GM23248 (cell line): Measurements from ENCODE around the gene SLBP. TPM values are rescaled to one million over a fixed set of nuclear protein-coding genes. Genes with fewer than 3 reads are reported as not detected.
"Not testable (repeated sequence)": the region's sequence is repeated elsewhere in the genome, so short reads cannot be mapped to it uniquely, and the experiment has no call there.

Experiments used
- DNase-seq: peaks from one replicate; pipeline ENCODE4 v3.0.0-alpha.2; 2015
- H2AFZ ChIP-seq: fragments of 200-600 bp; sonication (generic); 2 replicates; pipeline ENCODE4 v1.6.1; 2016; ENCODE audit warnings: antibody characterized with exemption
- H3F3A ChIP-seq: fragments of 200-600 bp; sonication (generic); 2 replicates; pipeline ENCODE4 v1.6.1; 2016; ENCODE audit warnings: mild to moderate bottlenecking, antibody characterized with exemption, mixed run types; ENCODE audit not compliant: insufficient read depth
- H3K27ac ChIP-seq: fragments of 200-600 bp; sonication (generic); 2 replicates; pipeline ENCODE4 v1.5.1; 2016; ENCODE audit warnings: mild to moderate bottlenecking
- H3K27me3 ChIP-seq: fragments of 200-600 bp; sonication (generic); replicated peaks from 2 replicates; pipeline ENCODE4 v1.6.1; 2016; ENCODE audit warnings: mild to moderate bottlenecking; ENCODE audit not compliant: insufficient read depth
- H3K36me3 ChIP-seq: fragments of 200-600 bp; sonication (generic); 2 replicates; pipeline ENCODE4 v1.6.1; 2016; ENCODE audit warnings: low read depth, mild to moderate bottlenecking
- H3K4me1 ChIP-seq: fragments of 200-600 bp; sonication (generic); 2 replicates; pipeline ENCODE4 v1.6.1; 2016; ENCODE audit warnings: mild to moderate bottlenecking; ENCODE audit not compliant: insufficient read depth
- H3K4me2 ChIP-seq: fragments of 200-600 bp; sonication (generic); one replicate; pipeline ENCODE4 v1.6.1; 2016; ENCODE audit warnings: mild to moderate bottlenecking; ENCODE audit not compliant: unreplicated experiment
- H3K4me3 ChIP-seq: fragments of 200-600 bp; sonication (generic); 2 replicates; pipeline ENCODE4 v1.5.1; 2016; ENCODE audit warnings: mild to moderate bottlenecking
- H3K79me2 ChIP-seq: fragments of 200-600 bp; sonication (generic); 2 replicates; pipeline ENCODE4 v1.6.1; 2016; ENCODE audit warnings: mild to moderate bottlenecking; ENCODE audit not compliant: insufficient read depth
- H3K9ac ChIP-seq: fragments of 200-600 bp; sonication (generic); 2 replicates; pipeline ENCODE4 v1.6.1; 2016; ENCODE audit warnings: mild to moderate bottlenecking
- H3K9me2 ChIP-seq: fragments of 200-600 bp; sonication (generic); 2 replicates; pipeline ENCODE4 v1.6.1; 2016; ENCODE audit warnings: mixed run types, mild to moderate bottlenecking, moderate library complexity; ENCODE audit not compliant: insufficient read depth
- H3K9me3 ChIP-seq: fragments of 200-600 bp; sonication (generic); one replicate; pipeline ENCODE4 v1.6.1; 2017; ENCODE audit warnings: low read depth
- H4K20me1 ChIP-seq: fragments of 200-600 bp; sonication (generic); 2 replicates; pipeline ENCODE4 v1.6.0; 2016; ENCODE audit not compliant: insufficient read depth
- EZH2 ChIP-seq: fragments of 200-600 bp; sonication (generic); IDR thresholded peaks from 2 replicates; pipeline ENCODE4 v1.6.1; 2018; ENCODE audit warnings: antibody characterized with exemption, mild to moderate bottlenecking; ENCODE audit not compliant: insufficient read depth, poor library complexity, severe bottlenecking
- EZH2phosphoT487 ChIP-seq: fragments of 200-600 bp; sonication (generic); IDR thresholded peaks from 2 replicates; pipeline ENCODE4 v1.6.1; 2018; ENCODE audit warnings: antibody characterized with exemption, moderate library complexity, mild to moderate bottlenecking, low read depth; ENCODE audit not compliant: insufficient read depth
- WGBS, 2 experiments: methylation state at CpG; one replicate each; pipeline ENCODE4 v1.1.6; 2015 to 2017; ENCODE audit warnings: low lambda C conversion rate in 2 of 2, low coverage in 1 of 2; ENCODE audit errors: missing lambda C conversion rate in 2 of 2; 5-methylcytosine and 5-hydroxymethylcytosine counted together
- in situ Hi-C: fragments of 300-500 bp; cut with MboI; formaldehyde crosslinking; loops from 2 replicates; pipeline ENCODE4 v1.15.0; 2020
- polyA plus RNA-seq: library from polyadenylated mRNA; unstranded; fragments of >200 nt; fragmentation: Nextera tagmentation; extraction: Ambion mirVana; gene quantifications from 2 replicates; pipeline ENCODE4 v1.2.1, GENCODE V29; 2016
- total RNA-seq: library from RNA; depleted of rRNA; stranded (reverse); fragments of >200 nt; shearing (Covaris generic); gene quantifications from 2 replicates; pipeline ENCODE4 v1.2.3, GENCODE V29; 2014

SLBP gene
- total and polyA plus RNA-seq, 2 experiments from 2014 or later, result 72.7 to 85.8 TPM

DNA sequence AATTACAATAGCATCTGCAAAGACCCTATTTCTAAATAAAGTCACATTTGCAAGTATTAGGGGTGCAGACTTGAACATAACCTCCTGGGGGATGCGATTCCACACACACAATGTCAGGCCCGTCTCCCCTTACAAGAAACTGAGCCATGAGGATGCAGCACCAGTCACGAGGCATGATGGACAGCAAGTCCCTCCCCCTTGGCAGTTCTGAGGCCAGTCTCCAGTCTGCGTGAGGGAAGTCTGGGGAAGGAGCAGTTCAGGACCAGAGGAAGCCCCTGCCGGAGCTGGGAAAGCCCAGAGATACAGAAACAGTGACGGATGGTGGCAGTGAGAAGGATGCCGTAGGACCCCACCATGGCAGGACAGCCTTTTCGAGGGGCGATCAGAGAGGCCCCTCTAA lies 37.4 kb downstream of the SLBP start:
- no peaks in the 10 kb centered on the region for H3K36me3 ChIP-seq
- in situ Hi-C loops, result no loop called here
- H3F3A ChIP-seq, result no peaks in the 10 kb centered on the region
- WGBS, 2 experiments, result 65 to 67% methylated on average over 9 of the region's 9 CpGs
- no peaks in the 10 kb centered on the region for H3K9me2 ChIP-seq
- no peaks in the 10 kb centered on the region for H3K27me3 ChIP-seq
- no peaks in the 10 kb centered on the region for H4K20me1 ChIP-seq
- no peaks in the 10 kb centered on the region for H3K4me1 ChIP-seq
- no peak overlapping the region for H3K27ac ChIP-seq
- H3K4me3 ChIP-seq, result no peak overlapping the region
- no peak for DNase-seq
- H3K79me2 ChIP-seq, result no peaks in the 10 kb centered on the region
- H3K4me2 ChIP-seq, result no peak overlapping the region
- H3K9me3 ChIP-seq, result no peaks in the 10 kb centered on the region
- TF ChIP-seq EZH2phosphoT487 (no peak), EZH2 (no peak)
- H3K9ac ChIP-seq, result no peak overlapping the region
- H2AFZ ChIP-seq, result no peak overlapping the region

- Histone ChIP-seq H3K4me1 (no peaks in the 10 kb centered on the region), H3K9ac (no peak overlapping the region), H4K20me1 (no peaks in the 10 kb centered on the region), H3K36me3 (no peaks in the 10 kb centered on the region), H3K9me3 (no peaks in the 10 kb centered on the region), H3K27me3 (no peaks in the 10 kb centered on the region), H3K79me2 (no peaks in the 10 kb centered on the region), H3K4me3 (no peak overlapping the region), H3K27ac (no peak overlapping the region), H3F3A (no peaks in the 10 kb centered on the region), H2AFZ (no peak overlapping the region), H3K4me2 (no peak overlapping the region), H3K9me2 (no peaks in the 10 kb centered on the region)
- no peak for DNase-seq
- in situ Hi-C loops, result no loop called here
- WGBS, 2 experiments, result 86 to 88% methylated on average over 19 to 20 of the region's 20 CpGs
- TF ChIP-seq EZH2phosphoT487, result no peak
- TF ChIP-seq EZH2, result no peak
Measured at GRCh38 chr4:1673671-1674070, 38.4 kb downstream of the SLBP start.

GRCh38 chr4:1671011-1671410 lies 41.1 kb downstream of the SLBP start:
- H3K9me2 ChIP-seq, in situ Hi-C loops, H3K4me3 ChIP-seq, DNase-seq, H3K4me1 ChIP-seq, H3K27ac ChIP-seq, H4K20me1 ChIP-seq, H3K9ac ChIP-seq, H3K4me2 ChIP-seq, H3K36me3 ChIP-seq, H3K9me3 ChIP-seq, H3K27me3 ChIP-seq, H3K79me2 ChIP-seq, H2AFZ ChIP-seq, H3F3A ChIP-seq: not testable (repeated sequence)
- WGBS, 2 experiments, result 90 to 95% methylated on average over 3 to 20 of the region's 20 CpGs

DNA sequence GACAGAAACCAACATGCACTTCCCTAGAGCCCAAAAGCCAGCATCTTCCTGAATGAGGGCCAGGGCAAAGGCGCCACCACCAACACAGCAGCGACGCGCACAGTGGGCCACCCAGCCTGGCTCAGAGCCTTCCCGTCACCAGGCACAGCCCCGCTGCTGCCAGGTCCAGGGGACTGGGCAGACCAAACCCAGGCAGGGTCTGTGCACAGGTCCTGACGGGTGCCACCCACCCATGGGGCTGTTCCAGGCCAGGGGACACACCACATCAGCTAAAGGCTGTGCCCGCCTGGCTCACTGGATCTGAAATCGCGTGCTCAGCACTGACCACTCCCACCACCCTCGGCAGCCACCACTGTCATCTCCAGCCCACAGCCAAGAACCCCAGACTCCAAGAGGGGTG lies 41.8 kb downstream of the SLBP start:
- H3K4me3 ChIP-seq, result no peak overlapping the region
- H3K9ac ChIP-seq, result no peak overlapping the region
- no peaks in the 10 kb centered on the region for H3F3A ChIP-seq
- H3K9me3 ChIP-seq, result no peaks in the 10 kb centered on the region
- 87 to 90% methylated on average over 11 of the region's 11 CpGs for WGBS, 2 experiments
- no peak overlapping the region for H3K4me2 ChIP-seq
- no peak overlapping the region for H2AFZ ChIP-seq
- TF ChIP-seq EZH2phosphoT487 (no peak), EZH2 (no peak)
- H3K27ac ChIP-seq, result no peak overlapping the region
- no peaks in the 10 kb centered on the region for H3K27me3 ChIP-seq
- no peaks in the 10 kb centered on the region for H3K9me2 ChIP-seq
- H3K36me3 ChIP-seq, result no peaks in the 10 kb centered on the region
- no peaks in the 10 kb centered on the region for H3K79me2 ChIP-seq
- H4K20me1 ChIP-seq, result no peaks in the 10 kb centered on the region
- in situ Hi-C loops, result no loop called here
- no peak for DNase-seq
- H3K4me1 ChIP-seq, result no peaks in the 10 kb centered on the region

- Histone ChIP-seq H3K4me1 (no peaks in the 10 kb centered on the region), H3K27me3 (no peaks in the 10 kb centered on the region), H3K9me3 (no peaks in the 10 kb centered on the region), H3F3A (no peaks in the 10 kb centered on the region), H3K9ac (no peak overlapping the region), H2AFZ (no peak overlapping the region), H3K79me2 (no peaks in the 10 kb centered on the region), H3K9me2 (no peaks in the 10 kb centered on the region), H4K20me1 (no peaks in the 10 kb centered on the region), H3K4me2 (no peak overlapping the region), H3K4me3 (no peak overlapping the region), H3K27ac (no peak overlapping the region), H3K36me3 (no peaks in the 10 kb centered on the region)
- no peak for DNase-seq
- TF ChIP-seq EZH2 (no peak), EZH2phosphoT487 (no peak)
- 92 to 94% methylated on average over 19 to 21 of the region's 21 CpGs for WGBS, 2 experiments
- in situ Hi-C loops, result no loop called here
Measured at GRCh38 chr4:1669850-1670249, 42.3 kb downstream of the SLBP start.
